ENCODE results near the gene CYP39A1.
A peak's percentile ranks its signal among the peaks of the same experiment; 100 is the strongest.

Gene CYP39A1

DNA sequence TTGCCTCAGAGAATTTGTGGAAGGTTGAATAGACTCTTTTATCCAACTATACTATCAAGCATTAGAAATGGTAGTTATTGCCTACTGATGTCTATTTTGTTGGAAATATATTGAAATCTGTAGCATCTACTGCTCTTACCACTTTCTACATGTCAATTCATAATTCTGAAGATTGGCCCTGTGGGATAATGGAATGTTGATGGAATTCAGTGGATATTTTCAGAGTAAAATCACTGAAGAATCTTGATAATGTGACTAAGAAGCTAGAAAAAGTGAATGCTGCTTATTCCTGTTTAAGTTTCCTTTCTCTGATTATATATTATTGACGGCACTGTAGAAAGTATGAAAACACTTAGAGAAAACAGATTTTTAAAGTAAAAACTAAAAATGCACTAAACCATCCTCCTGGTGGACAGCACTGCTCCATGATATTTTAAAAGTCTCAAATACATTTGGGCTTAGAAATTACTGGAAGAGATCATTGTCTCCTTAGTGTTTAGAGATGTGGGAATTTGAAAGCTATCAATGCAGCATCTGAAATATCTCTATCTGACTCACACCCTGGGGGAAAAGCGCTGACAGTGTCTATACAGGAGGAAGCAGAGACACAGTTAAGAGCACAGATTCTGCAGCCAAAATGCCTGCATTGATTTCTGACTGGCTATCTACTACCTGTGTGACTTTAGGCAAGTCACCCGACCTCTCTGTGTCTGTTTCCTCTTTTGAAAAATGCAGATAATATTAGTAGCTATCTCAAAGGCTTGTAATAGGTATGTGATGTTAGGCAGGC lies 123.5 kb downstream of the CYP39A1 start:
- H3K4me3 ChIP-seq: no peak overlapping the region
- peak overlapping the region in 1 of 2 donors; percentile 80 for H3K27ac ChIP-seq
- DNase-seq (ENCODE audit: low spot score): no peak
- TF ChIP-seq, protein P1, sequence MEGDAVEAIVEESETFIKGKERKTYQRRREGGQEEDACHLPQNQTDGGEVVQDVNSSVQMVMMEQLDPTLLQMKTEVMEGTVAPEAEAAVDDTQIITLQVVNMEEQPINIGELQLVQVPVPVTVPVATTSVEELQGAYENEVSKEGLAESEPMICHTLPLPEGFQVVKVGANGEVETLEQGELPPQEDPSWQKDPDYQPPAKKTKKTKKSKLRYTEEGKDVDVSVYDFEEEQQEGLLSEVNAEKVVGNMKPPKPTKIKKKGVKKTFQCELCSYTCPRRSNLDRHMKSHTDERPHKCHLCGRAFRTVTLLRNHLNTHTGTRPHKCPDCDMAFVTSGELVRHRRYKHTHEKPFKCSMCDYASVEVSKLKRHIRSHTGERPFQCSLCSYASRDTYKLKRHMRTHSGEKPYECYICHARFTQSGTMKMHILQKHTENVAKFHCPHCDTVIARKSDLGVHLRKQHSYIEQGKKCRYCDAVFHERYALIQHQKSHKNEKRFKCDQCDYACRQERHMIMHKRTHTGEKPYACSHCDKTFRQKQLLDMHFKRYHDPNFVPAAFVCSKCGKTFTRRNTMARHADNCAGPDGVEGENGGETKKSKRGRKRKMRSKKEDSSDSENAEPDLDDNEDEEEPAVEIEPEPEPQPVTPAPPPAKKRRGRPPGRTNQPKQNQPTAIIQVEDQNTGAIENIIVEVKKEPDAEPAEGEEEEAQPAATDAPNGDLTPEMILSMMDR (IDR thresholded peaks at IDR 0.05): no peak

DNA sequence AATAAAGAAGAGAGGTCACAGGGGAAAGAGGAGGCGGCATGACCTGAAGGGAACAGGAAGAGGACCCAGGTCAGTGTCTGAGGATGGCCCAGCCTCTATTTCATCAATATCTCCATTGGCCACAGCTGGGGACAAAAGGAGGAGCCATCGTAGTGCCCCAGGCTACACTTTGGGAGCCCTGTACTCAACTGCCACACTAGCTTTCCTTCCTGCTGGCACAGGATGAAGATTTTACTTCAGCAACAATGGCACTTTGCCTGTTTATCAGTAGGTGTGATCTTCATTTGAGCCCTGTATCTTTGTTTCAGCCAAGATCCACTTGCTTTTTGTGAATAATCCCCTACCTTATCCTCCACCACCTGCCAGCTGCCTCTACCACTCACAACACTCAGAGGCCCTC lies 126.0 kb downstream of the CYP39A1 start:
- H3K27ac ChIP-seq: peak overlapping the region in 1 of 2 donors; percentile 54
- TF ChIP-seq, protein P1 (IDR thresholded peaks at IDR 0.05): no peak
- H3K4me3 ChIP-seq: no peak overlapping the region
- DNase-seq (ENCODE audit: low spot score): no peak

DNA sequence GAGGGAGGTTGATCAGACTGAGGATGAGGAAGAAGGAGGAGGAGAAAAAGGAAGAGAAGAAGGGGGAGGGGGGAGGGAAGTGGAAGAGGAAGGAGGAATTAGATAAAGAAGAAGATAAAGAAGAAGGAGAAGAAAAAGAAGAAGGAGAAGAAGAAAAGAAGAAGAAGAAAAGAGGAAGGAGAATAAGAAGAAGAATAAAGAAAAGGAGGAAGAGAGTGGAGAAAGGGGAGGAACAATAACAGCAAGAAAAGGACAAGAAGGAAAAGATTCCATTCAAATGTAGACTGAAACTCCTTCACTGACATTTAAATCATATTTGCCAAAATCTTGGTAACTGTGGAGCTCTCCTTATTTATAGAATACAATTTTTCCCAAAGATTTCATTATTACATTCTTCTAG lies 127.0 kb downstream of the CYP39A1 start:
- Histone ChIP-seq H3K4me3 (no peak overlapping the region), H3K27ac (no peak overlapping the region)
- no peak for DNase-seq (ENCODE audit: low spot score)
- TF ChIP-seq, protein P1 (IDR thresholded peaks at IDR 0.05): no peak

DNA sequence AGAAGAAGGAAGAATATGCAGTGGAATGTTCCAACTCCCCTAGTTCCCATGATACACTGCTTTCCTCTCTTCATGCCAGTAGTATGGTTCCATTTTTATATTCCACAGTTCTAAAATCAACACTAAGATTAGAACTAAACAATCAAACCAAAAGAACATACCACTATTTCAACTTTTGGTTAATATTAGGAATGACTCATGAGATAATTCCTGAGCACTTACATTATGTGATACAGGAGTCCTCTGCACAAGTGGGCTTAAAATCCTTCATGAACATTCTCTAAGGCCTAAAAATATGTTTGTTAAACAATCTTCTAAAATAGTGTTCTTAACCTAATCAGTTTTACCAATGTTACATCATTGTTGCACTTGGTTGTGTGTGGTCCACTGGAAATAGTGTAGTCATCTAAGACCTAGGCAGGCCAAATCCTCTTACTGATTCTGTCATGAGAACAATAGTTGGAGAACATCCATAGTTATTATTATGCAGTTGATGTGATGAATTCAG lies 131.1 kb downstream of the CYP39A1 start:
- H3K4me3 ChIP-seq: no peak overlapping the region
- TF ChIP-seq, protein P1 (IDR thresholded peaks at IDR 0.05): no peak
- no peak for DNase-seq (ENCODE audit: low spot score)
- peak overlapping the region; percentile 72 to 87 for H3K27ac ChIP-seq

DNA sequence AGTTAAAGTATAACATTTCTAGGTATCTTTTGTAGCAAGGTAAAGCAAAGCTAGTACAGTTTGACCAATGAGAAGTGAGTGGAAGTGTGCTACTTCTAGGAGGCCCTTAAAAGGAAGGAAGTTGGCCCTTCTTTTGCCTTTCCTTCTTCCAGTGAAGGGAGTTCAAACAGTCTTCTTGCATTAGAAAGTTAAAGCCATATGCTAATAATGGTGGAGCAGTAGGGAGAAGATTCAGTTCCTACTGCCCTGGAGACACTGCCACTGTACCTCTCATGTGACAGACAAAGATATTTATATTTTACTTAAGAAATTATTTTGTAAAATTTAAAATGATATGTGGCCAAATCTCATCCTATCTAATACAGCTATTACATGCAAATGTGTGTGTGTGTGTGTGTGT lies 135.4 kb downstream of the CYP39A1 start:
- DNase-seq (ENCODE audit: low spot score): no peak
- peak overlapping the region; percentile 50 to 72 for H3K27ac ChIP-seq
- no peak overlapping the region for H3K4me3 ChIP-seq
- TF ChIP-seq, protein P1 (IDR thresholded peaks at IDR 0.05): no peak

DNA sequence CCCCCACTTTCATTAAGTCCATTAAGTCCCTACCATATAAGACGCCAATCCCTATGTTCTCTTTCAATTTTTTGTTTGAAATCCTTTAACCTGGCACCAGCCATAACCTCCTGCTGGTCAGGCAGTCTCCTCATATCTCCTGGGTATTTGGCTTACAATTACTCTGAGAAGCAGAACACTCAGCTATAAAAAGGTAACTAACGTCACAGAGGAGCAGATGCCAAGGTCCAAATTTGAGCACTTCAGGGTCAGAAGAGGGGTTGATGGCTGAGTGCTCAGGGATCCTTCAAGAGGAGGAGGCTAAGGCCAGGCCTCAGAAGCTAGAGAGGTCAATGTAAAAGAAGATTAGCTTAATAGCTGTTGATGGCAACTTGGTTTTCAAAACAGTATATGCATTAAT lies 139.1 kb downstream of the CYP39A1 start:
- Histone ChIP-seq H3K4me3 (no peak overlapping the region), H3K27ac (peak overlapping the region; percentile 51 to 87)
- no peak for DNase-seq (ENCODE audit: low spot score)
- TF ChIP-seq, protein P1 (IDR thresholded peaks at IDR 0.05): no peak

DNA sequence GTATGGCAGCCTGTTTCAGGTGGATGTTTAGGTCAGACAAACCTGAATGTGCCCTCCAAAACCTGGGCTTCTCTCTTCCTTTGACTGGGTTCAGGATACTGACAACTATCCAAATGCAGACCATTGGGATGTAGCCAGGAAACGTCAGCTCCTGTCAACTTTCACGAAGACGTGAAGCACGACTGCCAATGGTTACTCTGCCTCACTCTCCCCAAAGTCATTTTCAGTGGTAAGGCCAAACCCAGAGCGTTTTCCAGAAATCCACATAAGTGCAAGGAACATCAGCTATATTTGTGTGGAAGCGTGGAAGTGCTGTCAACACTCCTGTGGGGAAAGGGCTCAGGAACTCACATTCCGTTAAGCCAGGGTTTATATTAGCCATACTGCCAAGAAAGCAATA lies 141.3 kb downstream of the CYP39A1 start:
- H3K27ac ChIP-seq: peak overlapping the region; percentile 81 to 87
- no peak overlapping the region for H3K4me3 ChIP-seq
- TF ChIP-seq, protein P1 (IDR thresholded peaks at IDR 0.05): no peak
- no peak for DNase-seq (ENCODE audit: low spot score)
